B cell (primary cell): Measurements from ENCODE around the gene SLC35F3.

Experiments used
- CTCF ChIP-seq: fragments of 200-600 bp; IDR thresholded peaks from one replicate; pipeline ENCODE4 v1.8.0; 2022; ENCODE audit warnings: antibody characterized with exemption, mild to moderate bottlenecking
- EZH2 ChIP-seq: IDR thresholded peaks from 2 replicates; pipeline ENCODE4 v1.6.1; 2012; ENCODE audit warnings: borderline replicate concordance, low read depth, mild to moderate bottlenecking, moderate library complexity, low read length; ENCODE audit not compliant: insufficient read depth, poor library complexity, severe bottlenecking

- TF ChIP-seq EZH2 (no peak), CTCF (no peak)
Measured at GRCh38 chr1:234004591-234004990, 100.1 kb downstream of the SLC35F3 start.
